Lower leg skin (tissue), 4 donors: ENCODE measurements around the gene ZNF154. TPM values are rescaled to one million over a fixed set of nuclear protein-coding genes. Genes with fewer than 3 reads are reported as not detected.

Experiments used
- DNase-seq, 2 donors: peaks; one replicate each; pipeline ENCODE4 v3.0.0-alpha.2; 2019; ENCODE audit warnings: low spot score in 2 of 2
- H3K4me3 ChIP-seq: fragments of 200-600 bp; sonication (generic); 2 replicates; pipeline ENCODE4 v1.5.1; 2017; ENCODE audit warnings: mild to moderate bottlenecking, low read depth; ENCODE audit not compliant: poor library complexity, severe bottlenecking
- CTCF ChIP-seq, 3 donors: fragments of 450-650 bp; IDR thresholded peaks; one replicate each; pipeline ENCODE4 v1.5.1; 2016; ENCODE audit warnings: antibody characterized with exemption in 3 of 3, mild to moderate bottlenecking in 3 of 3, moderate library complexity in 2 of 3
- POLR2A ChIP-seq, 2 donors: fragments of 450-650 bp; IDR thresholded peaks; one replicate each; pipeline ENCODE4 v1.6.1; 2016 to 2017; ENCODE audit warnings: antibody characterized with exemption in 2 of 2, mild to moderate bottlenecking in 1 of 2, moderate library complexity in 1 of 2
- WGBS, 2 donors: methylation state at CpG; one replicate each; pipeline ENCODE4 v1.1.5; 2018; 5-methylcytosine and 5-hydroxymethylcytosine counted together
- intact Hi-C: fragments of 100-400 bp; cut with DNase I; formaldehyde crosslinking; loops from one replicate; pipeline ENCODE4 v1.15.0; 2023; ENCODE audit warnings: low total_unique reads
- total RNA-seq, 4 donors: library from RNA; depleted of rRNA; stranded (reverse); fragments of >200 nt; gene quantifications; one replicate each; pipeline ENCODE4 v1.1.0, GENCODE V29; 2016

Gene ZNF154
- total RNA-seq, 4 donors from 2014 or later, result 0.15 to 1.0 (median 0.77) TPM

DNA sequence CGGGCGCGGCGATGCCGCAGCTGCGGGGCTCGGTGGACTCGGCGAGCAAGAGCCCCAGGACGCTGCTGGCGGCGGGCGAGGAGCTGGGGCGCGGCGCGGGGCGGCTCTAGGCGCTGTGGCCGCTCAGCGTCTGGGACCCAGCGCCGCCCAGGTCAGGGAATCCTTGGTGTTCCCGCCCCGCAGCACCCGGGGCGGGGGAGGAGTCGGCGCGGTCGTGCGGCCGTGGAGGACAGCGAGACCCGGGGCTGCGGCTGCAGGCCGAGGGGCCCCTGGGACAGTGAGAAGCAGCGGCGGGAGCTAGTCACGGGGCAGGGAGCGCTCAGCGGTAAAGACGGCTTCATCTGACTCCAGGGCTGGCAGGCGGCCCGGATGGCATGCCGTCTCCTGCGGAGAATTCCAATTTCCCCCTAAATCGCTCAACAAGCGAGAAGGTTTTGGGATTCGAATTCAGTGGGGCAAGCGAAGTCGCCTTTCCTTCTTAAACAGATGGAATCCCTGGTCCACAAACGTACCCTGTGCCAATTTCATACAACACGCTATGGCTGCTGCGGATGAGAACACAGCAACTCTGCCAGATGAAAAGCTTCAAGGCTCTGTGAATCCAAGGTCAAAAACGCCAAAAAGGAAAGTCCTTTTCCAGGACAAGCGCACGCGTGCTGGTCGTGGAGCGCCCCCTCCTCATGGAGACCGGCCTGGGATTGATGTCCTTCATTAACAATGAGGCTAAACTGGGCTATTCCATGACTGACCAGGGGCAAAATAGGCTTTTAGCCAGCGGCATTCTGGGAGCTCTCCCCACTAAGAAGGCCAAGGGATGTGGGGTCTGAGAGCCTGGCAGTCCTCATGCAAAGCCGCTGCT, 44.5 kb downstream of the ZNF154 start:
- TF ChIP-seq CTCF (IDR thresholded peaks at IDR 0.05), result no peak
- no peak for TF ChIP-seq POLR2A (IDR thresholded peaks at IDR 0.05)
- peak overlapping the region; percentile 10 for H3K4me3 ChIP-seq
- 4% methylated on average over 50 to 57 of the region's 64 CpGs for WGBS, 2 donors
- DNase-seq, result no peak
- intact Hi-C loops, result no loop called here

DNA sequence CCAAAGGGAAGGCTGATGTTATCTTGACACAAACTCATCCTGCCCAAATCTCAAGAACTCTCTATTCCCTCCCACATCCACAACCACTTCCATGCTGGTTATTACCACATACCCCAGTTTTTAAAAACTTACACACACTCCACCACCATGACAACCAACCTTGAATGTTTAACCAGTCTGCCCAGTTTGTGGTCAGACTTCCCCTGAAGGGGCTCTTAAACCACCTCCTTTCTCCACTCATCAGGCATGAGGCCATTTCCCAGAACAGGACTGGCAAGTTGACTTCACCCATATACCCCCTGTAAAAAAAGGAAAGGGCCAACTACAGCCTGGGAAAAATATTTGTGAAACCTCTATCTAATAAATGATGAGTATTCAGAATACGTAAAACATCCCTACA, 52.7 kb downstream of the ZNF154 start:
- WGBS, 2 donors, result 74% methylated on average over 1 of the region's 1 CpG
- DNase-seq, result no peak
- no peak for TF ChIP-seq CTCF (IDR thresholded peaks at IDR 0.05)
- no peak for TF ChIP-seq POLR2A (IDR thresholded peaks at IDR 0.05)
- H3K4me3 ChIP-seq, result no peak overlapping the region
- intact Hi-C loops, result no loop called here

GRCh38 chr19:57655443-57655842, 53.6 kb downstream of the ZNF154 start:
- H3K4me3 ChIP-seq, result no peak overlapping the region
- no peak for DNase-seq
- 96 to 100% methylated on average over 1 of the region's 1 CpG for WGBS, 2 donors
- intact Hi-C loops, result no loop called here
- TF ChIP-seq CTCF (IDR thresholded peaks at IDR 0.05), result no peak
- TF ChIP-seq POLR2A (IDR thresholded peaks at IDR 0.05), result no peak

GRCh38 chr19:57653689-57654088, 55.3 kb downstream of the ZNF154 start:
- TF ChIP-seq POLR2A (IDR thresholded peaks at IDR 0.05) (no peak), CTCF (IDR thresholded peaks at IDR 0.05) (no peak)
- no peak for DNase-seq
- no peak overlapping the region for H3K4me3 ChIP-seq
- 81 to 100% methylated on average over 2 of the region's 2 CpGs for WGBS, 2 donors
- intact Hi-C loops, result no loop called here

GRCh38 chr19:57651654-57651996, 57.4 kb downstream of the ZNF154 start:
- no peak for TF ChIP-seq POLR2A (IDR thresholded peaks at IDR 0.05)
- TF ChIP-seq CTCF (IDR thresholded peaks at IDR 0.05), result no peak
- no peak overlapping the region for H3K4me3 ChIP-seq
- no peak for DNase-seq
- intact Hi-C loops, result no loop called here
- 36 to 47% methylated on average over 6 of the region's 6 CpGs for WGBS, 2 donors
